ENCODE measurements around the gene SESN3.
"Not testable (repeated sequence)": the region's sequence is repeated elsewhere in the genome, so short reads cannot be mapped to it uniquely, and the experiment has no call there.

Gene SESN3

DNA sequence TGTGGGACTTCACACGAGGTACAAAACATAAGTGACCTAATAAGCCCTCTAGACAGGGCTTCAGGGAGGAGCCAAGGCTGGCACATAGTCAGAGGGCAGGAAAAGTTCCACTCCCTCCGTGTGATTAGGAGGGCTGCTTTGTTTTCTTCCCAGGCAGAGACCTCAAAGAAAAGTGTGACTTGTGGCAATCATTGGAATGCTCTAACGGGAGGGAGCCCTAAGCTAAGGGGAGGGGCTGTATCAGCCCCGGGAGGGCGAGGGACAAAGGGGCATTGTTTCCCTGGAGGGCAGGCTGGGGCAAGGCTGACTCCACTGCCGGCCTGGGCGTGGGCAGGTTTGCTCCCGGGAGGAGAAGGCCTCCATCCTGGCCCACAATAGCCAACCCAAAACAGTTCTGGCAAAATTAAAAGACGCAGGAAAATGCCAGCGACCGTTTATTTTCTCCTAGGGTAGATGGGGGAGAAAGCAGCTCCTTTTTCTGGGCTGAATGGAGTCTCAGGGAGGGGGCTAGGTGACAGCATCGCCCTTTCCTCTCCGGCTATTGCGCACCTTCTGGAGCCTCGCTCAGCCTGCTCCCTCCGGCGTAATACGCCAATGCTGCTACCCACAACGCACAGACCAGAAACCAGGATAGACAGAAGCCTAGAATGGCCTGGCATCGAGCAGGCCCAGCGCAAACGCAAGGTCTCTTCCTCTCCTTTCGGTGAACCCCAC, 81.2 kb downstream of the SESN3 start:
- no peak for DNase-seq

GRCh38 chr11:95148938-95149337, 82.1 kb downstream of the SESN3 start:
- no peak for DNase-seq

- DNase-seq: no peak
Measured at GRCh38 chr11:95148406-95148805, 82.6 kb downstream of the SESN3 start.

GRCh38 chr11:95147364-95147905, 83.6 kb downstream of the SESN3 start:
- DNase-seq: no peak

- no peak for DNase-seq
Measured at GRCh38 chr11:95145430-95146060, 85.5 kb downstream of the SESN3 start.

GRCh38 chr11:95144313-95145235, 86.4 kb downstream of the SESN3 start:
- no peak for DNase-seq

DNA sequence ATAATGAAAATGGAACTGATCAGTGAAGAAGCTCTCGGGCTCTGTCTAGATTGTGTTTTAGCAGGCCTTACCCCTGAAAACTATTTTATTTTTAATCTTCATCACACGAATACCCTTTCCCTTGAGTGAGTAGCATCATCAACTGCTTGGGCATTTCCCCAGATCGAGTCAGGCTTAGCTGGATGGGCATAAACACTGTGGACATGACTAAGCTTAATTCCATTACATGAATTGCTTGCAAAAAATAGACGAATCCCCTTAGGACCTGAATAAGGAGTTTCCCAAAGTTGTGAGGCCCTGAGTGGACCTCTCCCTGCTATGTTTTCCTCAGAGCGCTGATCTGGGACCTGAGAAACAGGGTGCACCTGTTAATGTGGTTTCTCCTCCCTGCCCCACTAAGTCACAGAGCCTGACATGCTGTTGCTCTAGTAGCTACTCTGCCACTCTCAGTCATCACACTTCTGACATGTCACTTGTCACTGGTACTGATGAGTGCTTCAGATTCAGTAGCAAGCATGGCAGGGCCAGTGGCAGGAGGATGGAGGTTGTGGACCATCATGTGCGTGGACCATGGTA, 87.8 kb downstream of the SESN3 start:
- DNase-seq: no peak

DNA sequence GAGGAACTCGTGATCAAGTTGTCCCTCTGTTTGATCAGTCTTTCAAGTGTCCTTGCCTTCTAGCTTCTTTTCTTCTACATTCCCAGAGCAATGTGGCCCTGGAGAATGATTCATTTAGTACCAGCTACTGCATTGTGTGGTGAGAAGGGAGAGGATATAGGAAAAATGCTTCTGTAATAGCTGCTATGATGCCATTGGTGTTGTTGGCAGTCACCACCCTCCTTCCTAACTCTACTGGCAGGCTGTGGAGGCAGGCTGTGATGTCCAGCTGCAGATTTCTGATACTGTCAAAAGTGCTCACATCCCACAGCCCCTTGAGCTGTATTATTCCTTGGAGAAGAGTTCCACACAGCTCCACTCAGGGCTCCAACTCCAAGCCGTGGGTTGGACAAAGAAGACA, 88.6 kb downstream of the SESN3 start:
- DNase-seq: no peak

GRCh38 chr11:95140397-95141033, 90.5 kb downstream of the SESN3 start:
- no peak for DNase-seq

- DNase-seq: no peak
Measured at GRCh38 chr11:95138448-95138847, 92.6 kb downstream of the SESN3 start.

- no peak for DNase-seq
Measured at GRCh38 chr11:95137299-95137698, 93.7 kb downstream of the SESN3 start.

GRCh38 chr11:95136747-95137146, 94.3 kb downstream of the SESN3 start:
- DNase-seq: not testable (repeated sequence)

- no peak for DNase-seq
Measured at GRCh38 chr11:95135880-95136279, 95.1 kb downstream of the SESN3 start.

DNA sequence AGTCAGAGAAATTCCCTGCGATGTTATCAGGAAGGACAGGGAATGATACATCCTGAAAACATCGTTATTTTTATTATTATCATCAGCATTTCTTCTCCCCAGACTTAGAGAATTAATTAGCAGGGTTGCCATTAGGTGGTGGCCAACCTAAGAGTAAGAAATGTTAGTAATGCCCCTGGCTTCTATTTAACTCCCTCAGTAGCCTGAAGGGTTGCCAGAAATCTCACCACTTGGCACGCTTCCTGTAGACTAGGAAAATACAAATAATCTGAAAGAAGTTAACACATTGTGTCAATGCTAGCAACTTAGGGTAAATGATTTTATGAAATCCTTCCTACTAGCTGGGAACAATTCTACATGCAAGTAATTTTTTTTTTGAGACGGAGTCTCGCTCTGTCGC, 95.8 kb downstream of the SESN3 start:
- no peak for DNase-seq

GRCh38 chr11:95134491-95134890, 96.5 kb downstream of the SESN3 start:
- DNase-seq: no peak

DNA sequence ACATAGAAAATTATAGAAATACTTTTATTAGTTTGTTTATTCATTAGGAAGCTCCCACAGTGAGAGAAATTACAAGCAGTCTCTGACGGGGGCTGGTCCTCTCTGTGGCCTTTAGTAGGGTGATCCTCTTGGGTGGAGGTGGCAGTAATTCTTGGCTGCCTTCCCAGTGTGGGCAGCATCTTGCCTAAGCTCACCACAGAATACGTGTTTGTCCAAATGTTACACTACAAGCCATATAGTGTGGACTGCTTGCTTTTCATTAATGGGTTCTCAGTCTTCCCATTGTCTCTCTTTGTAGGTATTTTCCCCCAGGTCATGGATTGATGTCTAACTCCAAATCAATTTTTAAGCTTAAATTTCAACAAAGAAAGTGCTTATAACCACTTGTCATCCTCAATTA, 98.0 kb downstream of the SESN3 start:
- DNase-seq: no peak

DNA sequence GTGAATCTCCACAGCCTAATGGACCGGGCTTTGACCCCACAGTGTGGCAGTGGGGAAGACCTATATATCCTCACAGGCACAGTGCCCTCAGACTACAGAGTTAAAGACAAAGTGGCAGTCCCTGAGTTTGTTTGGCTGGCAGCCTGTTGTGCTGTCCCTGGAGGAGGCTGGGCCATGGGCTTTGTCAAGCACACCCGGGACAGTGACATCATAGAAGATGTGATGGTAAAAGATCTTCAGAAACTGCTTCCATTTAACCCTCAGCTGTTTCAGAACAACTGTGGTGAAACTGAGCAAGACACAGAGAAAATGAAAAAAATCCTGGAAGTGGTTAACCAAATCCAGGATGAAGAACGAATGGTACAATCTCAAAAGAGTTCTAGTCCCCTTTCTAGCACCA, 102.4 kb downstream of the SESN3 start:
- DNase-seq: no peak

DNA sequence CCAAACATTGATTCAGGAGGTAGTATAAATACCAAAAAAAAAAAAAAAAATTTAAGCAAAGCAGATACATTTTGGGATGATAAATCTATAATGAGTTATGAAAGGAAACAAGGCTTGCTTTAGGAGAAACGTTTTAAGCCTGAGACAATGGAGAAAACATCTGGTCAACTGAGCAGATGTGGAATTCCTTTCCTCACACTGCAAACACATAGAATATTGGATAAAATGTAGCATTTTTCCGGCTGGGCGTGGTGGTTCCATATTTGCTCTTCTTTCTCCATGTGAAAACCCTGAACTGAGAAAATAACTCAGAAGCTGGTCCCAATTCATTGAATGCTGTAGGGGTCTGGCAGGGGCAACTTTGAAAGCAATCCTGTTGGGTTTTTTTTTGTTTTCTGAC, 107.4 kb downstream of the SESN3 start:
- no peak for DNase-seq

GRCh38 chr11:95121698-95122097, 109.3 kb downstream of the SESN3 start:
- no peak for DNase-seq

- no peak for DNase-seq
Measured at GRCh38 chr11:95119361-95120060, 111.5 kb downstream of the SESN3 start.

DNA sequence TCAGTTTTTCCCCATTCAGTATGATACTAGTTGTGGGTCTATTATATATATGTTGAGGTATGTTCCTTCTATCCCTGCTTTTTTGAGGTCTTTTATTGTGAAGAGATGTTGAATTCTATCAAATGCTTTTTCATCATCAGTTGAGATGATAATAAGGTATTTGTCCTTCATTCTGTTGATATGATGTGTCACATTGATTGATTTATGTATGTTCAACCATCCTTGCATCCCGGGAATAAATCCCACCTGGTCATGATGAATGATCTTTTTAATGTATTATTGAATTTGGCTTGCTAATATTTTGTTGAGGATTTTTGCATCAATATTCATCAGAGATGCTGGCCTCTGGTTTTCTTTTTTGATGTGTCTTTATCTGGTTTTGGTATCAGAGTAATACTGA, 115.4 kb downstream of the SESN3 start:
- no peak for DNase-seq
